ENCODE results near the gene IL12RB1.

- TF ChIP-seq POLR2AphosphoS5 (IDR thresholded peaks at IDR 0.05; ENCODE audit: low read depth, low read length) (no peak), EZH2 (IDR thresholded peaks at IDR 0.05; ENCODE audit: low read depth, low read length, severe bottlenecking) (no peak)
These were observed 41.3 kb upstream of the IL12RB1 start for GRCh38 chr19:18128044-18128443.
